Epithelial cell of proximal tubule (primary cell): ENCODE results near the gene C2orf81. TPM values are rescaled to one million over a fixed set of nuclear protein-coding genes. Genes with fewer than 3 reads are reported as not detected.

Experiments
- DNase-seq: peaks from one replicate; pipeline ENCODE4 v3.0.0-alpha.2; 2011; ENCODE audit warnings: low read depth
- H3K4me3 ChIP-seq: 2 replicates; pipeline ENCODE4 v1.5.1; 2011; ENCODE audit warnings: low read depth, mild to moderate bottlenecking, low read length
- CTCF ChIP-seq: conservative IDR thresholded peaks from 2 replicates; pipeline ENCODE4 v1.5.1; 2012; ENCODE audit warnings: low read depth, mild to moderate bottlenecking, low read length
- total RNA-seq: library from RNA; depleted of rRNA; stranded (reverse); fragments of >200 nt; gene quantifications from 2 replicates; pipeline ENCODE4 v1.2.3, GENCODE V29; 2015

Gene C2orf81
- total RNA-seq, 1 donor from 2014 or later = 4.1 TPM

- no peak overlapping the region for H3K4me3 ChIP-seq
- no peak for DNase-seq
- TF ChIP-seq CTCF = no peak
These were observed 55.4 kb downstream of the C2orf81 start for GRCh38 chr2:74366036-74366435.

GRCh38 chr2:74364533-74365505 is 56.6 kb downstream of the C2orf81 start:
- TF ChIP-seq CTCF = no peak
- DNase-seq = no peak
- no peak overlapping the region for H3K4me3 ChIP-seq

Other genes with a start within 250 kb of the C2orf81 start
- 70.4 and 87.2 TPM in 2 replicates for gene MOB1A, start 242.7 kb downstream of the C2orf81 start, total RNA-seq
- gene MTHFD2, start 223.0 kb downstream of the C2orf81 start, total RNA-seq = 57.0 and 126 TPM in 2 replicates
- under 0.01 and 0.14 TPM in 2 replicates for gene SLC4A5, start 78.2 kb downstream of the C2orf81 start, total RNA-seq
- gene DCTN1, start 41.3 kb downstream of the C2orf81 start, total RNA-seq = 93.1 and 96.3 TPM in 2 replicates
- gene WDR54, start 111 bp upstream of the C2orf81 start, total RNA-seq = 45.1 and 61.7 TPM in 2 replicates
- 77.3 and 85.3 TPM in 2 replicates for gene RTKN, start 20.3 kb upstream of the C2orf81 start, total RNA-seq
- 5.3 and 7.0 TPM in 2 replicates for gene INO80B, start 33.5 kb upstream of the C2orf81 start, total RNA-seq
- 36.2 and 84.3 TPM in 2 replicates for gene WBP1, start 36.8 kb upstream of the C2orf81 start, total RNA-seq
- 63.1 and 83.1 TPM in 2 replicates for gene MOGS, start 43.8 kb upstream of the C2orf81 start, total RNA-seq
- 34.2 and 61.1 TPM in 2 replicates for gene MRPL53, start 51.1 kb upstream of the C2orf81 start, total RNA-seq
- gene CCDC142, start 61.4 kb upstream of the C2orf81 start, total RNA-seq = 3.9 and 5.8 TPM in 2 replicates
- 13.5 and 20.9 TPM in 2 replicates for gene TTC31, start 61.5 kb upstream of the C2orf81 start, total RNA-seq
- 1.3 and 1.7 TPM in 2 replicates for gene LBX2, start 78.0 kb upstream of the C2orf81 start, total RNA-seq
- gene PCGF1, start 86.1 kb upstream of the C2orf81 start, total RNA-seq = 16.3 and 21.6 TPM in 2 replicates
- not detected in 2 replicates for gene TLX2, start 92.8 kb upstream of the C2orf81 start, total RNA-seq
- not detected in 2 replicates for gene DQX1, start 104.6 kb upstream of the C2orf81 start, total RNA-seq
- gene AUP1, start 108.1 kb upstream of the C2orf81 start, total RNA-seq = 86.4 and 136 TPM in 2 replicates
- 25.1 and 42.0 TPM in 2 replicates for gene HTRA2, start 108.3 kb upstream of the C2orf81 start, total RNA-seq
- gene LOXL3, start 132.3 kb upstream of the C2orf81 start, total RNA-seq = 5.9 and 6.6 TPM in 2 replicates
- 30.5 and 35.7 TPM in 2 replicates for gene DOK1, start 133.1 kb upstream of the C2orf81 start, total RNA-seq
- 1.7 and 2.5 TPM in 2 replicates for gene M1AP, start 226.7 kb upstream of the C2orf81 start, total RNA-seq
- gene SEMA4F, start 232.6 kb upstream of the C2orf81 start, total RNA-seq = 10.3 and 13.8 TPM in 2 replicates